NCI-H82 treated with DMSO at 0.1 percent for 48 hours (cell line): ENCODE results near the gene PRKCE.

Source experiments
- DNase-seq: peaks from one replicate; lab custom pipeline; 2025; ENCODE audit not compliant: unreplicated experiment; lab: John Stamatoyannopoulos, UW

The PRKCE gene

DNA sequence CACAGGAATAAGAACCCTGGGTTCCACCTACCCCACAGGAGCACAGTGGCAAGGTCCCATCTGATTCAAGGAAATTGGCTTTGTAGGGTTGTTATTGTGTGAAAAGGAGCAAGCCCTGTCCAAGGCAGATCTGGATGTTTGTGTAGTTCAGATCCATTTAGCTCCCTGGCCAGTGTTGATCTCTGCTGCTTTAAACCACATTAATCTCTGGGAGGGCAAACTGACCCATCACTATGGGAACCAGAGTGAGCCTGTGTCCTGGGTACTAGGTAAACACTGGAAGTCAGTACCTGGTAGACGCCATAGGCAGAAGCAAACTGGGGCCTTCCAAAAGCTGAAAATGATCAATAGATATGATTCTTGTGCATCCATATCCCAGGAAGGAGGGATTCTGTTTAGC lies 374.2 kb downstream of the PRKCE start:
- DNase-seq = no peak

DNA sequence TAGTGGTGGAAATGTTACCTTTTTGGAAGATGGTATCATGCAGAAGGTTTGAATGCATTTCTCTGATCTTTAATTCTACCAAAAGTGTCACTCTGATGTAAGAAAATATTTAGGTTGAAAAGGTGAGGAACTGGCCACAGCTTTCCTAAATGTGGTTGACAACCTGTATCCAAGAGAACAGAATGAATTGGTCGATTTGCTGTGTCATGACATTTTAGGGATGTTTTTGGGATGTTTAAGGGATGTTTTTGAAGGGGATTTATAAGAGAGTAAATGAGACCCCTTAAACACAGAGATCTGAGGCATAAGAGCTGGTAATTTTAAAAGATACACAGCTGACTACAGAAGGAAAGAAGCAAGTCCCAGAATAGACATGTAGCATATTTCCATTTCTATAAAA lies 375.0 kb downstream of the PRKCE start:
- DNase-seq = no peak

DNA sequence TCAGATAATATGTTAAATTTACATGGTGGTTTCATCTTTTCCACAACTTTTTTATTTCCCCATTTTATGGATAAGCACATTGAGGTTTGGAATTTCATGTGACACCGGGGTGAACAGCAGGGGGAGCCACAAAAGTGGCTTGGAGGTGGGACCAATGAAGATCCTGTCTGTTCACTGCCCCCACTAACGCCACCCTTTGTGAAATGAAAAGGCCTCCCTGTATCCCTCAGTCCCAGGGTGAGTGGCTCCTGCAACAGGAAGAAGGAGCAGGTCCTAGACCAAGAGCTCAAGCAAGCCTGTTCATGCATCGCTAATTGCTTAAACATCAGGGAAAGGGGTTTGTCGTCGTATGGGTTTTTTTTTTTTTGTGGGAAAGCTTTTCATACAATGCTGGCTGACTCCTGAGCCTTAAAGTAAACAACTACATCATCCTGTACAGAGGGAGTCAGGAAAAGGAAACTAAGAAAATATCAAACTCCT lies 377.9 kb downstream of the PRKCE start:
- no peak for DNase-seq

DNA sequence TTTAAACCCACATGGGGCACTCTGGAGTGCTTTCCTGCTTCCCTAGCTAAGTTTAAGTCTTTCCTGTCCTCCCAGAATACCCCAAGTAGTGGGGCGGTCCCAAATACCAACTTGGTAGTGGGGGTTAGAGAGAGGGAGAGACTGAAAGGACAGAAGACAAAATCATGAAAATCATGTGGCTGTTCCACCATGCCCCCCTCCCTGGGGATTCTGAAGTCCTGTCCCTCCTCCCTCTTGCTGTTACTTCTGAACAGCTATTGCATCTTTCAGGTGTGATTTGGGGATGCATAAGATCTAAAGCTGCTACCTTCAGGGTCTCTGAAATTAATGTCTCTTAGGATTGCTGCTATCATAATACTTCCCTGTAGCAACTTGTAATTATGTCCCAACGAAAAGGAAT lies 378.9 kb downstream of the PRKCE start:
- no peak for DNase-seq

DNA sequence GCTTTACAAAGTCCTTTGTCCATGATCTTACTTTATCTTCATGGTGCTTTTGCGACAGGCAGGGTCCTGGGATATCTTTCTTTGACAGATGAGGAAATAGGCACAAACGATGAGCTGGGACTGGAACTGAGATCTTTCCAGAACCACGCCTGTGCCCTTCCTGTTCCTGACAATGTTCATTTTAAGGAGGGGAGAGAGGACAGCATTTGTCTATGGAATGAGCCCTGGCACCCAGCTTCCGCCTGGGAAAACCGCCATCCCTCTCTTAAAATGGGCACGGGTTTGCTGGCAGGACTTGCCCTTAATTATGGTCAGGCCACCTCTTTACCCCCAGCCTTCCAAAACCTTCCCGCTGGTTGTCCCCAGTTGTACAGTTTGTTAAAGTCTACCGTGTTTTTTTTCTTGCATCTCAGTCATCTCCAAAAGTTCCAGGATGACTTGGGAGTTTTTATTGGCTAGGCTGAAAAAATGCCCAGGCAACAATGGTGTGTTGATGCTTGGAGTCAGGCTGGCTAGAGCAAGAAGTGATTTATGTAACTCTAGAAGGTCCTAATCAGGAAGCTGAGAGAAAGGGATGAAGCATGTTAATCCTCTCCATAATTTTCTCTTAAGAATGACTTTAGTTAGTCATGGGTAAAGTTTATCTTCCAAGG lies 380.8 kb downstream of the PRKCE start:
- no peak for DNase-seq

DNA sequence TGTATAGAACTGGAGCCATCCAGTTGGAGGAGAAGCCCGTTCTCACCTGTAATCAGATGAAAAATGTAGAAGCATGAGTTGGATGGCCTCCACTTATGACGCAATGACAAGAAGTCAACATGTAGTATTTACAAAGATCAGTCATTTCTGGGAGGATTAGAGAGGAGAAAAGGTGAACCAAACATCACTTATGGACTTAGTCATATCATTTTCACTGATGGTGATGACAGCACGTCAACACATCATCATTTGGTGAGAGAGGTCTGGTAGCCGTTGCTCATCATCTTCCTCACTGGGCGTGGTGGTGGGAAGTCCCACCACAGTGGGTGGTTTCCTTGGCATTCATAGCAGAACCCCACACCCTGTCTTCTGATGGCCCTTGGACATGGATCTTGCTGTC lies 381.5 kb downstream of the PRKCE start:
- no peak for DNase-seq

DNA sequence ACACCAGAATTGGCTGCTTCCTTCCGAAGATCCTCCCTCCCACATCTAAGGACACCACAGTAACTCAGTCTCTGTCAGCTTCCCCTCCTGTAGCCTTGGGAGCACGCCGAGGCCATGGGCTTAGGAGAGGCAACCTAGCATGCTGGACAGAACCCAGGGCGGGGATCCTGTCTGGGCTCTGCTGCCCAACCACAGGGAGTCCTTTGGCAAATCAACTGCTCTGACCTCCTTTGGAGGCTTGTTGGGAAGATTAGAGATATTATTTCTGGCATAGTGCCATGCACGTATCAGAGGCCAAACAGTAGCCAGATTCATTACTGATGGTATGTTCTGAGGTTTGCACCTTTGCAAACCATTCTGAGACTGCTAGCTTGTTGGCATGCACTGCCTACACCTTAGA lies 383.1 kb downstream of the PRKCE start:
- no peak for DNase-seq

DNA sequence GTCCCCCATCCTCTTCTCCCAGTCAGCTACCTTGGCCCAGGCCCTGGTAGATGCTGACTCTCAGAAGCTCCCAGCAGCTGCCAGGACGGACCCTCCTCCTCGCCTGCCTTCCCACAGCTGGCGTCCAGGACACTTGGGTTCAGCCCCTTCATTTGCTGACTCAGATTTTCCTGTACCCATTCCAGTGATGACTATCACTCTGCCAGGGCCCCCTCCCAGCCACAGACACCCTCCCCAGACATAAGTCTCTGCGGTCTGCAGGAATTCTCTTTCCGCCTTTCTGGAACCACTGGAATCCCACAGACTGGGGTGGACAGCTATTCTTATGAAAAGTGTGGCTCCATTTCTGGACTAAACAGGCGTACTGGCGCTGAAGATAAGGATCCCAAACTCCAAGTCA lies 385.5 kb downstream of the PRKCE start:
- no peak for DNase-seq

DNA sequence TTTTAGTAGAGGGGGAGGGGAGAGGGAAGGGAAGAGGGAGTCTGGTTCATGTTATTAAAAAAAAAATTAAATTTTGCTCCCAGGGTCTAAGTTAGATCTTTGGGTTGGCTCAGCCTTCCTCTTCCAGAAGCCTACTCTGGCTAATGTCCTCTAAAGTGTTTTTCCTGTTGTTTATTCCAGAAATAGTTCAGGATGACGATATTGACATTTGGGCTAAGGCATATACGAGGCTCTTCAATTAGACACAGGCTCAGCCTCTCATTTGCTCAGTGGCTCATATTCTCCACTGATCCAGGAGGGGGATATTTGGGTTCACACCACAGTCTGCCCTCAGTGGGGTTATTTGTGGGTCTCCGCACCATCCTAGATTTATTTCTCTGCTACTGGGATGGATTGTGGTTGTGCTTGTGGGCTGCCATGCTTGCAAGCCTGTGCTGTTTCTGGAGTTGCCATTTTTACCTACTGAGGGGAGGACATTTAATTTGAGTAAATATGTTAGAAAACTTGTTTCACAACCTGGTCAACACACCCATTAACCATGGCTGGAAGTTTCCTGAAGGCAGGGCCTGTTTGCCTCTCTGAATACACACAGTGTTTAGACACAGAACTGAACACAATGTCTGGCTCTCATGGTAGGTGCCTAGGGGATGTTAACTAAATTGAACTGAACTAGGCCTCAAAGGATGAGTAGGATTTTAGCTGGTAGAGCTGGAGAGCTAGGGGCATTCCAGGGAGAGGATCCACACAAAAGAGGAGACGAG lies 388.2 kb downstream of the PRKCE start:
- no peak for DNase-seq

DNA sequence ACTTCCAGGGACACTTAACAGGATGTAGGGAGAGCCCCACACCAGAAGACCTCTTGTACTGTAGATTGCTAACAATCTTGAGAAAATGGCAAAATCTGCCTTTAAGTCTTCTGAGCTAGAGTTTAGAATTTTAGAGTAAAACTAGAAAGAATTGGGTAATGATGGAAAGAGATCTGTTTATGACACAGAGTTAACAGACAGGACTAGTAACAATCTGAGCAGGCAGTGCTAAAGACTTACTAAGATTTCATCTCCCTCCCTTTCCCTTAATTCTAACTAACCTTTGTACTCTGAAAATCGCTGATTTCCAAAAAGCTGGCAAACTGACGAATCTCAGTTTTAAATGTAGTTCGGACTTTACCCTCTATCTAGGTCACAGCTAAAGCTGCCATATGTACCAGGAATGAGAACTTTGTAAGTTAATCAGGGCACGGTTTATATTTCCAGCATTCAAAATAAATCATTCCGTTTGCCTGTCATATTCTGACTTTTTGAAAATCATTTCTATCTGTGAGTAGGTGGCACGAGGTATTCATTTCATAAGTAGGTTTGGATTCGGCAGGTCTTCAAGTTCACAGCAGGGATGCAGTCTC lies 389.2 kb downstream of the PRKCE start:
- no peak for DNase-seq

DNA sequence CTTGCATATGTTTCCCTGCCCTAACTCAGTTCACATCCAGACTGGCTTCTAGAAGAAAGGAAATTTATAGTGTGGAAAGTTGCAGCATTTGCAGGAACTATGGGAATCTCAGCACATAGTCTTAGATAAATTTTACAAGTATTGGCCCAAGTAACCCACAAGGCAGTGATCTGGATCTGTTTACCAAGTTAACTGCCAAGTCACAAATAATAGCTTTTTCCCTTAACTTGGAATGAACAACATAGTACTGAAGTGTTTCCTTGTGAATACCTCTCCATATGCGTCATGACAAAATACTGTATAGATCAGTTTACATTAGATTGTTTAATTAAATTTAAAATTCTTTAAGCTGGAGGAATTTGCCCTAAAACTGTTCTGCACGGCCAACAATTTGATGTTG lies 390.0 kb downstream of the PRKCE start:
- no peak for DNase-seq

DNA sequence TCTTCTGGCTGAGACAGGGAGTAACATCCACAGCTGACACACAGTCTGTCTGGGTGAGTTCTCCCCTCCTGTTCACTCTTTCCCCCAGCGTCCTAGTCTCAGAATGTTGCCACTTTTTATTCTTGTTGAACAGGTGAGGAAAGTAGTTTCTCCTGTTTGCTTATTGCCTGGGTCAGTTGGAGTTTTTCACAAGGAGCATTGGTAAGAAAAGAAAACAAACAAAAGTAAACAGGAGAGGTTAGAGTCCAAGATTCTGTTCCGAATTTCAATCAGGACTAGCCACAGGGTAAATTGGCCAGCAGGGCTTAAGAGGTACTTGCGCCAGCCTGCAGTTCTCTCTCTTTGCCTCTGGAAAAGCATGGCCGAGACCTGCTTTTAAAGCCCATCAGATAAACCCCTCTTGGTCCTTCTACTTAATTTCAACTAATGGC lies 390.7 kb downstream of the PRKCE start:
- DNase-seq = no peak

DNA sequence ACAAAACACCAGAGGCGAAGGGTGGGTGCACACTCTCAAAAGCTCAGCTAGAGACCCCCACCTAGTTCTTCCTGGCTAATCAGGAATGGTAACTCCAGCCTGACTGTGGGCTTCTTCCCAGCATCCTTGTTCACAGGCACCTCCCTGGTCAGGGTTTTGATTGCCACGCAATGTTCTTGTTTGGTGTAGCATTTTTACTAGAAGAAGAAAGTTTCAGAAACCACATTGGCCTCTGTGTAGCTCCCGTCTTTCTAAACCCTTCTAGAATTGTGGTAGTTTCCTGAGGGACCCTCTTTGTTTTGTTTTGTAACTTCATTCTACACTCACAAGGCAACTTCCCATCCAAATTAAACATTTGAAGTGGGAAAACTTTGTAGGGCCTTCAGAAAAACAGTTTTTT lies 391.2 kb downstream of the PRKCE start:
- DNase-seq = no peak

DNA sequence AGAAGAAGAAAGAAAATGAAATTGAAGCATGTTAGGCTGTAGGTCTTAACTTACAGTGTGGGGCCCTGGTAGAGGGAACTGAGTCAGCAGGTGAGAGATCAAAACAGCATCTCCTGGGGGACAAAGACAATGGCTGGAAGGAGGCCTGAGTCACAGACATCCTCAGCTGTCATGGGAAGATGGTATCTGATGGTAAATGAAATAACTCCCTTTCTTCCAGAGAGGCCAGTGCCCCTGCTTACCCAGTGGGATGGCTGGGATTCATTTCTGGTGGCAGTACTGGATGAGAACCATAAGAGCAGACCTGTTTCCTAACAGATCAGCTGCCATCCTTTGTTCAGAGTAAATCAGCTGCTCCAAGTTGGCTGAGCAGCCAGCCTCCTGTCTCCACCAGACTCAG lies 394.4 kb downstream of the PRKCE start:
- DNase-seq = no peak

DNA sequence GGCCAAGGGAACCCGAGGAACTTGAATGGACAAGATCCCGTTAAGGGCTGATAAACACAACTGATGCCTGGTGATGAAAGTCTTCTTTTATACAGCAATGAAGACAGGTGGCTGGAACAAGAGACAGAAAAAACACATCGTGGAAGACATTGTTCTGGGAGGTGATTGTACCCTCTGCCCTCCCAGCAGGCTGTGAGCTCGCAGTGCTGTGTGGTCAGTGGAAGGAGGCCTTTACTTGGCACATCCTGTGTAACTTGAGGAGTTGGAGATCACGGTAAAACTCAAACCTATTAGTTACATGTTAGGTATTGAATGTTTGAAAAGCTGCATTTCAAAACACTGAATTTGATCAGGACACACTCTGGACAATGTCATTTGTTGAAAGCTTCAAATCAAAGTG lies 395.8 kb downstream of the PRKCE start:
- DNase-seq = no peak

DNA sequence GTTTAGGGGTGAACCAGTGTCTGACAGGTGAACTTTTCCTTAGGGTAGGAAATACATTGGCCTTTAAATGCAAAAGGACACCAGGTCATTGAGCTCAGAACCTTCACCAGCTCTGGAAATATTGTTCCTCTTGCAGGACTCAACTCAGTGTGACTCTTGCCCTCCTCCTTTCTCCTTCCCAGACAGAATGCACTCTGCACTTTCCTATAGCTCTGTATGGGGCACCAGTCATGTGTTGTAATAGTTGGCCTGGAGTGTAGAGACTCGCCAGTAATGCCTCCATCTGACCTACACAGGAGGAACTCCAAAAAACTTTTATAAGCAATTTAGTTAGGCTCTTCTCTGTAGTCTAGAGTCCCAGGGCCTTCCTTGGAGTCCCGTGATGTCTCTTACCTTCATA lies 397.2 kb downstream of the PRKCE start:
- no peak for DNase-seq

DNA sequence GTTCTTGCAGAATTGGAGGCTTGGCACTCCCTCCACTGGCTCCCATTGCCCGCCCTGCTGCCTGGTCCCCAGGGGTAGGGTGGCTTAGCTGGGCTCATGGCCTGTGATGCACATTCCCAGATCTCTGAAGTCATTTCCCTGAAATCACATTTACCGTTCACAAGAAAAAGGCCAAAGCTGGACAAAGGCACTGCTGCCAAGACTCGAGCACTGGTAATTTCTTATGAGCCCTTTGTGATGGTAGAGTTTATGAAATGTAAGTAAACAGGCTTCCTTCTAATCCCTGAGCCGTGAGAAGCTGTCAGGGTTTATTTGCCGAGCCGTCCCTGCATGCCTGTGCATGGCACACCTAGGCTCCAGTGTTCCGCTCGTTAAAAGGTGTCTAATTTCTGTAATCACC lies 398.6 kb downstream of the PRKCE start:
- no peak for DNase-seq

DNA sequence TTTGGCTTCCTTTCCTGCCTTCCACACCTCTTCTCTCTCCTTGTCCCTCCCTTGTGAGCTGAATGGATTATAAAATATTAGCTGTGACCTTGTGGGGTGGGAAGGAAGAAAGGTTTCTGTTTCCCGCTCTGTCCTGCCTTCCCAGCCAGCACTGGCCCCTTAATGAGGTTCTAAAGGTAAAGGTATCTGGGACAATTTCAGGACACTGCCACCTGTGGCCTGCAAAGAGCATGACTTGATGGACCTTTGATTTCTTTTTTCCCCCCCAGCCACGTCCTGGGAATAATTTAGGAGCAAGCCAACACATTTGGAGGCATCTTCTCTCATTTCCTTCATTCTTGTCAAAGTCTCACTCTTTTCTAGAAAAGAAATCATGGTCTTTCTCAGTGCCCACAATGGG lies 399.0 kb downstream of the PRKCE start:
- no peak for DNase-seq

DNA sequence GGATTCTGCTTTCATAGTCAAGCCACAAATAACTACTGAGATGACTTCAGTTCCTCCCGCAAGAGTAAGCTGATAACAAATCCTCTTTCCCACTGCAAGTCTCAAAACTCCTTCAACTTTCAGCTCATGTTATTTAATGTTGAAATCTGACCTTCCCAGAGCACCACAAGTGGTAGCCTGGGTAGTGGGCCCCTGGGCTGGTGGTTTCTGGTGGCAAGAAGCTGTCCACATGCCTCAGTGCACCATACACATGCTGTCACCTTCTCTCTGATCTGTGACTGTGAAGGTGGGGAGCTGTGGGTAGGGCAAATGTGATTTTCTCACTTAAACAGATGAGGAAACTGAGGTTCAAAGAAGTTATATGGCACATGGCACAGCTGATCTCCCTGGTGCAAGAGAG lies 399.6 kb downstream of the PRKCE start:
- no peak for DNase-seq

DNA sequence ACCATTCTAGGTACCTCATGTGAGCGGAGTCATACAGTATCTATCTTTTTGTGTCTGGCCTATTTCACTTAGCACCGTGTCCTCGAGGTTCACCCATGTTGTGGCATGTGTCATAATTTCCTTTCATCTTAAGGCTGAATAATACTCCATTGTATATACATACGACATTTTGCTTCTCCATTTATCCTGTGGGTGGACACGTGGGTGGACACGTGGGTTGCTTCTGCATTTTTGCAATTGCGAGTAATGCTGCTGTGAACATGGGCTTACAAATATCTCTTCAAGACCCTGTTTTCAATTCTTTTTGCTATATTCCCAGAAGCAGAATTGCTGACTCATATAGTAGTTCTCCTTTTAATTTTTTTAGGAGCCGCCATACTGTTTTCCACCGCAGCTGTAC lies 402.1 kb downstream of the PRKCE start:
- no peak for DNase-seq

DNA sequence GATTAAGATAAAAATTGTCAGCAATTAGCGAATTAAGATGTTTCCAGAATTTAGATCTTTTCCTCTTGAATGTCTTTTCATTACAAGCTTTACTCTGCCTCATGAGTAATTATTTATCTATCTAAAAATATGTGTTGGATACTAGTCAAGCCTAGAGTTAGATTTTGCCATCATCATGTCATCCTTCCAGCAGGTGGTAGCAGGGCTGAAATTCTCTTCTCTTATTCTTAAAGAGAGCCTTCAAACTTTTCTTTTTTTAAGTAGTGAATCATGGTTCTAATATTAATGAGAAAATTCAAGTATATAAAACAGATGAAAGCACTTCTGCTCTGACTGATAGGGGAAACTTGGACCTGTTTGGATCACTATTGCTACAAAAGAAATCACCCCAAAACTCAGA lies 405.1 kb downstream of the PRKCE start:
- DNase-seq = no peak

DNA sequence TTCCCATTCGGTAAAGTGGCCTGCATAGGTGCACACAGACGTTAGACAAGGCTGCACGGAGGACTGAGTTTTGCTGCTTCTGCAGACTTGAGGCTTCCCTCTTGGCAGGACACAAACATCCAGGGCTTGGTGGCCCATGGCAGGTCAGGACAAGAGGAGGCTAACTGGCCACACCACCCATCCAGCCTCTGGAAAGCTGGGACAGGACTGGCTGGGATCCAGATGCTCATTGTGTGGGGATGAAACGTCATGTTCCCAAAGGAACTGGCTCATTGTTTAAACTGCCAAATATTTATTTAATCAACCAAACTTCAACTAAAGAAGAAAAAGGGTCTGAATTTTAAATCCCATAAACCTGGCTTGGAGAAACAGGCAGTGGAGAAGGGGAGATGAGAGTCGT lies 406.7 kb downstream of the PRKCE start:
- DNase-seq = no peak
